HEK293 (cell line): ENCODE measurements around the gene C13orf46.
A peak's percentile ranks its signal among the peaks of the same experiment; 100 is the strongest.

ENCODE experiments used
- CTCF ChIA-PET: fragments of 350-600 bp; formaldehyde crosslinking; extraction: SDS; loops from one replicate; lab custom pipeline; 2021; ENCODE audit warnings: antibody characterized with exemption; lab: Yijun Ruan, JAX
- POLR2A ChIA-PET: fragments of 300-600 bp; formaldehyde crosslinking; extraction: SDS; loops from one replicate; lab custom pipeline; 2020; ENCODE audit warnings: antibody characterized with exemption, inconsistent platforms; lab: Yijun Ruan, JAX
- H3K27ac ChIP-seq: fragments of 200-500 bp; sonication (Bioruptor generic); 2 replicates; pipeline ENCODE4 v1.5.1; 2014; ENCODE audit warnings: low read depth, low read length, control low read depth, inconsistent platforms; ENCODE audit errors: extremely low read depth
- H3K36me3 ChIP-seq, 2 experiments: fragments of 200-500 bp in 1 of 2; sonication (Bioruptor generic) in 1 of 2; 1 replicate in 1 of 2; 2 replicates in 1 of 2; pipeline ENCODE4 v1.5.1; 2014 to 2017; ENCODE audit warnings: inconsistent platforms in 2 of 2, low read length in 2 of 2; ENCODE audit not compliant: control insufficient read depth in 2 of 2, insufficient read depth in 1 of 2
- H3K4me1 ChIP-seq: fragments of 200-500 bp; sonication (Bioruptor generic); 2 replicates; pipeline ENCODE4 v1.5.1; 2014; ENCODE audit warnings: mild to moderate bottlenecking, low read length, inconsistent platforms; ENCODE audit not compliant: control insufficient read depth, insufficient read depth
- H3K4me3 ChIP-seq: 2 replicates; pipeline ENCODE4 v1.5.1; 2011; ENCODE audit warnings: low read depth, mild to moderate bottlenecking, control low read depth, low read length, moderate library complexity
- H3K9me3 ChIP-seq: fragments of 200-500 bp; sonication (Bioruptor generic); 2 replicates; pipeline ENCODE4 v1.5.1; 2014; ENCODE audit warnings: low read depth, low read length, inconsistent platforms; ENCODE audit not compliant: control insufficient read depth, insufficient read depth
- FEZF1 ChIP-seq: fragments of 450-650 bp; formaldehyde crosslinking; IDR thresholded peaks from 2 replicates; pipeline ENCODE4 v1.5.1; 2016; ENCODE audit warnings: missing biosample characterization, missing genetic modification characterization
- KLF10 ChIP-seq: fragments of 450-650 bp; IDR thresholded peaks from 2 replicates; pipeline ENCODE4 v1.5.1; 2018; ENCODE audit warnings: missing biosample characterization, mild to moderate bottlenecking, missing genetic modification characterization
- KLF9 ChIP-seq: fragments of 450-650 bp; formaldehyde crosslinking; IDR thresholded peaks from 2 replicates; pipeline ENCODE4 v1.5.1; 2016; ENCODE audit warnings: missing biosample characterization, missing genetic modification characterization, low read depth
- ZBTB7A ChIP-seq: fragments of 450-650 bp; formaldehyde crosslinking; IDR thresholded peaks from 2 replicates; pipeline ENCODE4 v1.5.1; 2016; ENCODE audit warnings: low read depth, missing biosample characterization, missing genetic modification characterization
- ZNF292 ChIP-seq: fragments of 450-650 bp; formaldehyde crosslinking; IDR thresholded peaks from 2 replicates; pipeline ENCODE4 v1.5.1; 2016; ENCODE audit warnings: low read depth, missing biosample characterization, missing genetic modification characterization, borderline replicate concordance
- ZNF513 ChIP-seq: fragments of 450-650 bp; IDR thresholded peaks from 2 replicates; pipeline ENCODE4 v1.5.1; 2018; ENCODE audit warnings: missing biosample characterization, missing genetic modification characterization
- ZNF560 ChIP-seq: fragments of 450-650 bp; formaldehyde crosslinking; IDR thresholded peaks from 2 replicates; pipeline ENCODE4 v1.5.1; 2017; ENCODE audit warnings: missing biosample characterization, missing genetic modification characterization, borderline replicate concordance
- ZNF561 ChIP-seq: fragments of 450-650 bp; IDR thresholded peaks from 2 replicates; pipeline ENCODE4 v1.5.1; 2018; ENCODE audit warnings: missing biosample characterization, missing genetic modification characterization, borderline replicate concordance
- ZNF701 ChIP-seq: fragments of 450-650 bp; formaldehyde crosslinking; IDR thresholded peaks from 2 replicates; pipeline ENCODE4 v1.5.1; 2016; ENCODE audit warnings: missing biosample characterization, missing genetic modification characterization
- TF ChIP-seq, protein P1 (sequence below): fragments of 450-650 bp; formaldehyde crosslinking; IDR thresholded peaks from 2 replicates; pipeline ENCODE4 v1.5.1; 2016; ENCODE audit warnings: missing biosample characterization, missing genetic modification characterization, borderline replicate concordance
- TF ChIP-seq, protein P2 (sequence below): fragments of 450-650 bp; formaldehyde crosslinking; IDR thresholded peaks from 2 replicates; pipeline ENCODE4 v1.5.1; 2017; ENCODE audit warnings: missing biosample characterization, missing genetic modification characterization
- TF ChIP-seq, protein P3 (sequence below): fragments of 450-650 bp; formaldehyde crosslinking; IDR thresholded peaks from 2 replicates; pipeline ENCODE4 v1.5.1; 2016; ENCODE audit warnings: missing biosample characterization, missing genetic modification characterization

The C13orf46 gene

GRCh38 chr13:113948034-113948742 lies 25.7 kb downstream of the C13orf46 start:
- ChIA-PET CTCF (interaction anchor here (0.6 to 1.2 kb wide), 2 partner anchors 224 to 344 kb away, joined by 3 to 6 read pairs; no protein-coding TSS in a partner anchor), POLR2A (no interaction called here)
- Histone ChIP-seq H3K27ac (no peak overlapping the region), H3K9me3 (no peaks in the 10 kb centered on the region), H3K4me3 (no peak overlapping the region), H3K4me1 (no peaks in the 10 kb centered on the region), H3K36me3 (no peaks in the 10 kb centered on the region)
- TF ChIP-seq, protein P1, sequence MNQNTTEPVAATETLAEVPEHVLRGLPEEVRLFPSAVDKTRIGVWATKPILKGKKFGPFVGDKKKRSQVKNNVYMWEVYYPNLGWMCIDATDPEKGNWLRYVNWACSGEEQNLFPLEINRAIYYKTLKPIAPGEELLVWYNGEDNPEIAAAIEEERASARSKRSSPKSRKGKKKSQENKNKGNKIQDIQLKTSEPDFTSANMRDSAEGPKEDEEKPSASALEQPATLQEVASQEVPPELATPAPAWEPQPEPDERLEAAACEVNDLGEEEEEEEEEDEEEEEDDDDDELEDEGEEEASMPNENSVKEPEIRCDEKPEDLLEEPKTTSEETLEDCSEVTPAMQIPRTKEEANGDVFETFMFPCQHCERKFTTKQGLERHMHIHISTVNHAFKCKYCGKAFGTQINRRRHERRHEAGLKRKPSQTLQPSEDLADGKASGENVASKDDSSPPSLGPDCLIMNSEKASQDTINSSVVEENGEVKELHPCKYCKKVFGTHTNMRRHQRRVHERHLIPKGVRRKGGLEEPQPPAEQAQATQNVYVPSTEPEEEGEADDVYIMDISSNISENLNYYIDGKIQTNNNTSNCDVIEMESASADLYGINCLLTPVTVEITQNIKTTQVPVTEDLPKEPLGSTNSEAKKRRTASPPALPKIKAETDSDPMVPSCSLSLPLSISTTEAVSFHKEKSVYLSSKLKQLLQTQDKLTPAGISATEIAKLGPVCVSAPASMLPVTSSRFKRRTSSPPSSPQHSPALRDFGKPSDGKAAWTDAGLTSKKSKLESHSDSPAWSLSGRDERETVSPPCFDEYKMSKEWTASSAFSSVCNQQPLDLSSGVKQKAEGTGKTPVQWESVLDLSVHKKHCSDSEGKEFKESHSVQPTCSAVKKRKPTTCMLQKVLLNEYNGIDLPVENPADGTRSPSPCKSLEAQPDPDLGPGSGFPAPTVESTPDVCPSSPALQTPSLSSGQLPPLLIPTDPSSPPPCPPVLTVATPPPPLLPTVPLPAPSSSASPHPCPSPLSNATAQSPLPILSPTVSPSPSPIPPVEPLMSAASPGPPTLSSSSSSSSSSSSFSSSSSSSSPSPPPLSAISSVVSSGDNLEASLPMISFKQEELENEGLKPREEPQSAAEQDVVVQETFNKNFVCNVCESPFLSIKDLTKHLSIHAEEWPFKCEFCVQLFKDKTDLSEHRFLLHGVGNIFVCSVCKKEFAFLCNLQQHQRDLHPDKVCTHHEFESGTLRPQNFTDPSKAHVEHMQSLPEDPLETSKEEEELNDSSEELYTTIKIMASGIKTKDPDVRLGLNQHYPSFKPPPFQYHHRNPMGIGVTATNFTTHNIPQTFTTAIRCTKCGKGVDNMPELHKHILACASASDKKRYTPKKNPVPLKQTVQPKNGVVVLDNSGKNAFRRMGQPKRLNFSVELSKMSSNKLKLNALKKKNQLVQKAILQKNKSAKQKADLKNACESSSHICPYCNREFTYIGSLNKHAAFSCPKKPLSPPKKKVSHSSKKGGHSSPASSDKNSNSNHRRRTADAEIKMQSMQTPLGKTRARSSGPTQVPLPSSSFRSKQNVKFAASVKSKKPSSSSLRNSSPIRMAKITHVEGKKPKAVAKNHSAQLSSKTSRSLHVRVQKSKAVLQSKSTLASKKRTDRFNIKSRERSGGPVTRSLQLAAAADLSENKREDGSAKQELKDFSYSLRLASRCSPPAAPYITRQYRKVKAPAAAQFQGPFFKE (tag by site-specific recombination), result no peak
- TF ChIP-seq, protein P2, sequence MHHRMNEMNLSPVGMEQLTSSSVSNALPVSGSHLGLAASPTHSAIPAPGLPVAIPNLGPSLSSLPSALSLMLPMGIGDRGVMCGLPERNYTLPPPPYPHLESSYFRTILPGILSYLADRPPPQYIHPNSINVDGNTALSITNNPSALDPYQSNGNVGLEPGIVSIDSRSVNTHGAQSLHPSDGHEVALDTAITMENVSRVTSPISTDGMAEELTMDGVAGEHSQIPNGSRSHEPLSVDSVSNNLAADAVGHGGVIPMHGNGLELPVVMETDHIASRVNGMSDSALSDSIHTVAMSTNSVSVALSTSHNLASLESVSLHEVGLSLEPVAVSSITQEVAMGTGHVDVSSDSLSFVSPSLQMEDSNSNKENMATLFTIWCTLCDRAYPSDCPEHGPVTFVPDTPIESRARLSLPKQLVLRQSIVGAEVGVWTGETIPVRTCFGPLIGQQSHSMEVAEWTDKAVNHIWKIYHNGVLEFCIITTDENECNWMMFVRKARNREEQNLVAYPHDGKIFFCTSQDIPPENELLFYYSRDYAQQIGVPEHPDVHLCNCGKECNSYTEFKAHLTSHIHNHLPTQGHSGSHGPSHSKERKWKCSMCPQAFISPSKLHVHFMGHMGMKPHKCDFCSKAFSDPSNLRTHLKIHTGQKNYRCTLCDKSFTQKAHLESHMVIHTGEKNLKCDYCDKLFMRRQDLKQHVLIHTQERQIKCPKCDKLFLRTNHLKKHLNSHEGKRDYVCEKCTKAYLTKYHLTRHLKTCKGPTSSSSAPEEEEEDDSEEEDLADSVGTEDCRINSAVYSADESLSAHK (tag by site-specific recombination), result 0 out of 2 replicates have a peak, but pooled peaks have one; percentile 42

DNA sequence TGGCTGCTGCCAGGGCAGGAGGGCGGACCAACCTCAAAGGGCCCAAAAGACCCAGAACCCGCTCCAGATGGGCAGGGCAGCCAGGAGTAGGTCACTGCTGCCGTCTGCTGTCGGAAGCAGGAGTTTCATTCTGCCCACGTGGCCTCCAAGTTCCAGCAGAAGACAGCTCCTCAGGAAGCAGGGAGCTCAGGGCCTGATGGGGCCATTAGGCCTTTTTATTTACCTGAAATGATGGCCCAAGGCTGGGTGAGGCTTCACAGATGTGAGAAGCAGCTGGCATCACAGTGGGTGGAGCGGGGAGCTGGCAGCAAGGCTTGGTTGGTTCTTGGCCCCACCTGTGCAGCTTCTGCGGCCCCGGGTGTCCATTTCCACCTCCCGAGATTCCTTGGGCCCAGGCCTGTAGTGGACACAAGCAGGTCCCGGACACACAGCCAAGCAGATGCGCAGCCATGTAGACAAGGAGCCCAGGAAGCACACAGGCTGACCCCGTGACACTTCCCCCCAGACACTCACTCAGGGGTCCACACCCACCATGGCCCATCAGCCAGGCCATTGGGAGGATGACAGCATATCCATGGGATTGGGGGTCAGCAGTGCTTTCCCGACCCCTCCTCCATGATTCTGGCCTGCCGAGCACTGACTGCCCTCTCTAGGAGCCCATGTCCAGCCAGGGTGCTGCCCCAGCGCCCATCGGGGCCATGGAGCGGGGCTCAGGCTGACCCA lies 26.4 kb downstream of the C13orf46 start:
- H3K9me3 ChIP-seq, result no peaks in the 10 kb centered on the region
- TF ChIP-seq KLF9 (tag by site-specific recombination) (0 out of 2 replicates have a peak, but pooled peaks have one; percentile 6), KLF10 (tag by site-specific recombination) (no peak), ZBTB7A (tag by site-specific recombination) (no peak)
- TF ChIP-seq, all 188 proteins: peak for 1
- Histone ChIP-seq H3K27ac (no peak overlapping the region), H3K4me1 (no peaks in the 10 kb centered on the region), H3K36me3 (no peaks in the 10 kb centered on the region), H3K4me3 (no peak overlapping the region)
- CTCF ChIA-PET, result interaction anchor here (0.9 kb wide), 1 partner anchor 16 kb away, joined by 3 read pairs; no protein-coding TSS in a partner anchor
- POLR2A ChIA-PET, result no interaction called here

- POLR2A ChIA-PET, result no interaction called here
- H3K27ac ChIP-seq, result no peak overlapping the region
- H3K4me3 ChIP-seq, result no peak overlapping the region
- CTCF ChIA-PET, result interaction anchor here (0.9 kb wide), 1 partner anchor 15 kb away, joined by 3 read pairs; no protein-coding TSS in a partner anchor
- no peaks in the 10 kb centered on the region for H3K36me3 ChIP-seq
- H3K4me1 ChIP-seq, result no peaks in the 10 kb centered on the region
- H3K9me3 ChIP-seq, result no peaks in the 10 kb centered on the region
- no peak for TF ChIP-seq ZNF292 (tag by site-specific recombination)
- no peak for TF ChIP-seq ZNF561 (tag by site-specific recombination)
- TF ChIP-seq ZNF513 (tag by site-specific recombination), result no peak
- no peak for TF ChIP-seq FEZF1
- TF ChIP-seq ZNF701 (tag by site-specific recombination), result no peak
- TF ChIP-seq, protein P3, sequence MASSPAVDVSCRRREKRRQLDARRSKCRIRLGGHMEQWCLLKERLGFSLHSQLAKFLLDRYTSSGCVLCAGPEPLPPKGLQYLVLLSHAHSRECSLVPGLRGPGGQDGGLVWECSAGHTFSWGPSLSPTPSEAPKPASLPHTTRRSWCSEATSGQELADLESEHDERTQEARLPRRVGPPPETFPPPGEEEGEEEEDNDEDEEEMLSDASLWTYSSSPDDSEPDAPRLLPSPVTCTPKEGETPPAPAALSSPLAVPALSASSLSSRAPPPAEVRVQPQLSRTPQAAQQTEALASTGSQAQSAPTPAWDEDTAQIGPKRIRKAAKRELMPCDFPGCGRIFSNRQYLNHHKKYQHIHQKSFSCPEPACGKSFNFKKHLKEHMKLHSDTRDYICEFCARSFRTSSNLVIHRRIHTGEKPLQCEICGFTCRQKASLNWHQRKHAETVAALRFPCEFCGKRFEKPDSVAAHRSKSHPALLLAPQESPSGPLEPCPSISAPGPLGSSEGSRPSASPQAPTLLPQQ (tag by site-specific recombination), result no peak
- no peak for TF ChIP-seq ZNF560 (tag by site-specific recombination)
These were observed 27.3 kb downstream of the C13orf46 start for GRCh38 chr13:113946409-113947181.
